Measurements from ENCODE around the gene SPAG16.

DNA sequence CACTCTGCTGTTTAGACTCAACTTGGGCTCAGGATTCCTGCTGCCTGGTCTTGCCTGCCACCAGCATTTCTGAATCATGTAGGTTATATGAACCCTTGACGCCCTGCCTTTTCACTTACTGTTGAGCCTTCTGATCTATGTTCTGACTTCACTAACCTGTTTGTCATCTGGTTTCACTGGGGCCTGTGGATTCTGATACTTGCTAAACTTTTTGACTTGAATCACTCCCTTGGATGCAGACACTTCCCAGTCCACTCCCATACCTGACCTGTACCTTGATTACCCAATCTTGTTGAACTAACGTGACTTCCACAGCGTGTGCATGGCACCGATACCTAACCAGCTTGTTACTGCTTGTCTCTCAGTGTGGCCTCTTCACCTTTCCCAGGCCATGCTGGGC is 35.6 kb upstream of the SPAG16 start:
- TF ChIP-seq, protein P1, sequence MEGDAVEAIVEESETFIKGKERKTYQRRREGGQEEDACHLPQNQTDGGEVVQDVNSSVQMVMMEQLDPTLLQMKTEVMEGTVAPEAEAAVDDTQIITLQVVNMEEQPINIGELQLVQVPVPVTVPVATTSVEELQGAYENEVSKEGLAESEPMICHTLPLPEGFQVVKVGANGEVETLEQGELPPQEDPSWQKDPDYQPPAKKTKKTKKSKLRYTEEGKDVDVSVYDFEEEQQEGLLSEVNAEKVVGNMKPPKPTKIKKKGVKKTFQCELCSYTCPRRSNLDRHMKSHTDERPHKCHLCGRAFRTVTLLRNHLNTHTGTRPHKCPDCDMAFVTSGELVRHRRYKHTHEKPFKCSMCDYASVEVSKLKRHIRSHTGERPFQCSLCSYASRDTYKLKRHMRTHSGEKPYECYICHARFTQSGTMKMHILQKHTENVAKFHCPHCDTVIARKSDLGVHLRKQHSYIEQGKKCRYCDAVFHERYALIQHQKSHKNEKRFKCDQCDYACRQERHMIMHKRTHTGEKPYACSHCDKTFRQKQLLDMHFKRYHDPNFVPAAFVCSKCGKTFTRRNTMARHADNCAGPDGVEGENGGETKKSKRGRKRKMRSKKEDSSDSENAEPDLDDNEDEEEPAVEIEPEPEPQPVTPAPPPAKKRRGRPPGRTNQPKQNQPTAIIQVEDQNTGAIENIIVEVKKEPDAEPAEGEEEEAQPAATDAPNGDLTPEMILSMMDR (IDR thresholded peaks at IDR 0.05): no peak
- TF ChIP-seq POLR2A (IDR thresholded peaks at IDR 0.05): no peak

Measured in breast epithelium (tissue), 3 donors.